ENCODE measurements around the gene LDHA.
A peak's percentile ranks its signal among the peaks of the same experiment; 100 is the strongest.
"Not testable (repeated sequence)": the region's sequence is repeated elsewhere in the genome, so short reads cannot be mapped to it uniquely, and the experiment has no call there.

LDHA gene

GRCh38 chr11:18394928-18395734 is 768 bp downstream of the LDHA start:
- no peak for DNase-seq (ENCODE audit: low spot score)

GRCh38 chr11:18395735-18396504 is 1.6 kb downstream of the LDHA start:
- peak; percentile 99 for DNase-seq (ENCODE audit: low spot score)

- DNase-seq (ENCODE audit: low spot score) = no peak
These were observed 3.6 kb downstream of the LDHA start for GRCh38 chr11:18397921-18398320.

- DNase-seq (ENCODE audit: low spot score) = not testable (repeated sequence)
These were observed 6.7 kb downstream of the LDHA start for GRCh38 chr11:18401077-18401476.

- DNase-seq (ENCODE audit: low spot score) = no peak
These were observed 9.7 kb downstream of the LDHA start for GRCh38 chr11:18404062-18404461.

- DNase-seq (ENCODE audit: low spot score) = not testable (repeated sequence)
These were observed 13.0 kb downstream of the LDHA start for GRCh38 chr11:18407400-18407799.

GRCh38 chr11:18408558-18409291 is 14.4 kb downstream of the LDHA start:
- no peak for DNase-seq (ENCODE audit: low spot score)

GRCh38 chr11:18416459-18416858 is 22.1 kb downstream of the LDHA start:
- DNase-seq (ENCODE audit: low spot score) = no peak

GRCh38 chr11:18419040-18419439 is 24.7 kb downstream of the LDHA start:
- no peak for DNase-seq (ENCODE audit: low spot score)

GRCh38 chr11:18420067-18420466 is 25.7 kb downstream of the LDHA start:
- no peak for DNase-seq (ENCODE audit: low spot score)

GRCh38 chr11:18427240-18427639 is 32.9 kb downstream of the LDHA start:
- no peak for DNase-seq (ENCODE audit: low spot score)

- DNase-seq (ENCODE audit: low spot score) = no peak
These were observed 35.0 kb downstream of the LDHA start for GRCh38 chr11:18429332-18429731.

- no peak for DNase-seq (ENCODE audit: low spot score)
These were observed 44.3 kb downstream of the LDHA start for GRCh38 chr11:18438691-18439090.

- no peak for DNase-seq (ENCODE audit: low spot score)
These were observed 54.9 kb downstream of the LDHA start for GRCh38 chr11:18449251-18449650.

GRCh38 chr11:18452927-18453326 is 58.6 kb downstream of the LDHA start:
- no peak for DNase-seq (ENCODE audit: low spot score)

- no peak for DNase-seq (ENCODE audit: low spot score)
These were observed 61.5 kb downstream of the LDHA start, which contains the start of gene LDHAL6A for GRCh38 chr11:18455686-18456372. Gene LDHAL6A, plus strand, starts transcription at chr11:18455856. Its CDS starts 825 bp downstream, at chr11:18456681.

- DNase-seq (ENCODE audit: low spot score) = peak; percentile 10
These were observed 63.1 kb downstream of the LDHA start for GRCh38 chr11:18457450-18457849.

Measured in COLO829 (cell line).